GM19438 (cell line): Measurements from ENCODE around the gene AGAP3.

Source experiments
- ATAC-seq: cut with Tn5 transposase; IDR thresholded peaks from one replicate; pipeline ENCODE4 v1.9.1; 2021; ENCODE audit warnings: low read depth; ENCODE audit not compliant: unreplicated experiment

The AGAP3 gene

DNA sequence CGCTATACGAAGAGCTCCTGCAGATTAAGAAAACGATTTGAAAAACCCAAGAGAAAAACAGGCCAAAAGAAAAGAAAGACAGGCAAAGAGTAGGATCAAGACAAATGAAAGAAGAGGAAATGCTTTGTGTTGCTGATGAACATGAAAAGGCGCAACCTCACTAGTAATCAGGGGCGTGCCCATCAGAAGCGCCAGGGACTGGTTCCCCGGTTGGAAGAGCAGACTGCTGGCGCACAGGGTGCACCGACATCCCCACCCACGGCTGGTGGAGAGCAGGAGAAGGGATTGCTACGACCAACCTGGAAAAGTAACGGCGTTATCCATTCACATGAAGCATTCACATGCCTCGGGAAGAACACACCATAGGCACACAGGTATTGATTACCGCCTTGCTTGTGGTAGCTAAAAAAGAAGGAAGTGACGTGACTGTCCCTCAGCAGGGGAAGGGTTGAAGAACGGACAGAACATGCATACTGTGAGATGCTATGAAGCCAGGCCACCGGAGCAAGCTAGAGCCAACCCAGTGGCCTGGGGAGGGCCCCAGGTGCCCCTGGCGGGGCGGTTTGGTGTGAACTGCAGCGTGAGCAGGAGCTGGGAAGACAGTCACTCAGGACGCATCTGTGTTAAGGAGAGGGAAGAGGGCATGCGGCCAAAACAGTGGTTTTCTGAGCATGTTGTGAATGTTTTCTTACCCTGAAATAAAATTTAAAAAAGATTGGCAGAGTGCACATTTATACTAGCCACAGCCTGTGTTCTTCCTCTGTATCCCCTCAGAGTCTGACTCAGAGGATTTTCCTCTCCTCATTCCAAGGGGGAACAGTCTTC lies 18.3 kb downstream of the AGAP3 start:
- no peak for ATAC-seq

DNA sequence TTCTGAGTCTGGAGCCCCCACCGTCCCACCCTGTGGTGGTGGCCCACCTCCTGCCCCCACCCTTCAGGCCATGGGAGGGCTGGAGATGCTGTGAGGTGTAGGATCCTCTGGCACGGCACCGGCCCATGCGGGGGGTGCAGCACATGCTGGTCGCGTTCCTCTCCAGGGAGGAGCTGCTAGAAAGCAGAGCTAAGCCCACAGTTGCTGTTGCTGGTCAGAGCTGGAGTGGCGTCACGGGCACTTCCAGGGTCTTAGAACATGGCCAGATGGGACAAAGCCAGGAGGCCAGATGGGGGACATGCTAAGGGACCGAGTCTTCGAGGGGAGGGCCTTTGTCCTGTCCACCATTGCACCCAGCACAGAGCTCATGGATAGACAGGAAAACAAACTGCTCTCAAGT lies 21.6 kb downstream of the AGAP3 start:
- no peak for ATAC-seq

GRCh38 chr7:151109094-151110048 lies 23.1 kb downstream of the AGAP3 start:
- no peak for ATAC-seq

DNA sequence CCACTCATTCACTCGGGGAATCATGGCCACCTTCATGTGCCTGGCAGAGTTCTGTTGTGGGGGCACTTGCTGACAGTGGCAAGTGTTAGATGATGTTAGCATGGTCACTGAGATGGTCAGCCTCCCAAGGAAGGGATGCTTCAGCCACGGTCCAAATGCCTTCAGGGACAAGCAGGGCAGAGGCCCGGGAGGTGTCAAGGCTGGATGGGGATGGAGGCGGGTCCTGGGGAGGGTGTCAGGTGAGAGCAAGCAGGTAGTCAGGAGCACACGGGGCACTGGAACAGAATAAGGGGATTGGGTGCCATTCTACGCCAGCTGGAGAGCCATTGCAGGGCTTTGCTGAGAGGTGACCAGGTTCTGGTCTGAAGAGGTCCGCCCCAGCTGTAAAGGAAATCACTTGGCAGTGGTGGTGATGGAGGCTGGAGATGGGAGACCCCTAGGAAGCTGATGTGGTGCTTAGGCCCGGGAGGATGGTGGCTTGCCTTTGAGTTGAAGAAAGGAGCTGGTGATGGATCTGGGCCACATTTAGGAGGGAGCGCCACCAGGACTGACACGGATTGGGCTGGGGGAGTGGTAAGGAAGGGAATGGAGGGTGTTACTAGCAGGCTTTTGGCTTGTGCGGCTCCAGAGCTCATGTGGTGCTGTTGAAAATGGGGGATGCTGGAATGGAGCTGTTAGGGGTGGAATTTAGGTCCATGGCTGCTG lies 24.1 kb downstream of the AGAP3 start:
- ATAC-seq: no peak

- ATAC-seq: peak; percentile 81
Observed at GRCh38 chr7:151110941-151111645, 24.8 kb downstream of the AGAP3 start.

DNA sequence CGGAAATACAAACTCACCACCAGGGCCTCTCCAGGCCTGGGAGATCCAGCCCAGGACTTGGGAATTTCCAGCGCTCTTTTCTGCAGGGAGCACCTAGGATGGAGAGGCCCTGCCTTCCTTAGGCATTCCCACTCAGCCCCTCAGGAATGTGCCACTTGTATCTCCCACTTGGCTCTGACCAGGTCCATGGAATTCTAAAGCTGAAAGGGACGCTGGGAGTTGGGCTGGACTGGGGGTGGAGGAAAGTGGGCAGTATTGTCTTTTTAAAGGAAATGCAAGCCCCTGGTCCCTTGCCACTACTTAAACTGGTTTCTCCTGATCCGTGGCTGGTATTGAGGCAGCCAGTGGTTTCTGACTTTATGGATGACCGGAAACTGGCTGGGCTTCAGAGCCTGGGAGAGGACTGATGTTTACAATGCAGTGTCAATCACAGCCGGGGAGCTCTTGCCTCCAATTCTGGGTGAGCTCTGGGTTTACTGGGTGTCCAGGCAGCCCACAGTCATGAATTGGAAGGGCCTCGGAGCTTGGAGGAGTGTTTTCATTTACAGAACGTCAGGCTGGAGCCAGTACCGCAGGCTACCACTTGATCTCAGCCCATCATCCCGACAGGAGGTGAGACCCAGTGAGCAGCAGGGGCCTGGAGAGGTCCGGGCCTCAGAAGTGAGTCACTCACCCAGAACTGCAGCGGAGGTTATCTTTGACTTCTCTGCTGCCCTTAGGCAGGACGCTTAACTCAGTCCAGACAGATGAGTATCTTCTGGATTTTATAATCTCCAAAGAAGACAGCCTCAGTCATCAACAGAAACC lies 27.3 kb downstream of the AGAP3 start:
- ATAC-seq: no peak

DNA sequence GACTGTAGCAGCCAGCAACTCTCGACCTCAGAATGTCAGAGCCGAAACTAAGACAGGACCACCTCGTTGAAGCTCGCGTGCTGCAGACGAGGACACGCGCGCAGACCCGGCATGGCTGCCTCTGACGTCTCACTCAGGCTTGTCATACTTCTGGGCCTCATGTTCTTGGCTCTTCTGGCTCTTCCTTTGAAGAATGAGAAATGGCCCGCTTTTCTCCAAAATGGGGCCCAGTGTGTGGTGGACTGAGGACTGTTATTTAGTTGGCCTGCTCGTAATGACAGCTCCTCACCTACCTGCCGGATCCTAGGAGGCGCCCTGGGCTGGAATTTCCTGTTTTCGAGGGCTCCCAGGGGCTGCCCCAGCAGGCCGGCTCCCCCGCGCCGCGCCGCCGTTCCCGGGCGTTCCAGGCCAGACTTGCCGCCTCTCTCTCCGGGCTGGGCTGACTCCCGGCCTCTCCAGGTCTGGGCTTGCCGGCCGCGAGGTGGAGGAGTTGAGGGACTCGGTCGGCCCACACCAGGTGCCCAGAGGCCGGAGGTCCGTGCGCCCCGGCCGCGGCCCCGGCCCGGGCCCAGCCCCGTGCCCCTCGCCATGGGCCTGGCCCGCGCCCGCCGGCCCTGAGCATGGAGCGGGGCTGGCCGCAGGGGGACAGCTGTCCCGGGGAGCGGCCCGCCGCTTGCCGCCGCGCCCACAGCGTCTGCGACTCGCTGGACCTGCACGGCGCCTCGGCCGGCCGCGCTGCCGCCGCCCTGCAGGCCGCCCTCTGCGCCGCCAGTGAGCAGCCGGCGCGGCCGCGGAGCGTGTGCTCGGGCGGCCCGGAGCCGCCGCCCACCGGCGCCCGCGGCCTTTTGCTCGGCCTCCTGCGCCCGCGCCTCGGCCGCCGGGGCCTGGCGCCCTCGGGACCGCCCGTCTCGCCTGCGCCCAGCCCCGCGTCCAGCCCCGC lies 28.1 kb downstream of the AGAP3 start:
- ATAC-seq: no peak

DNA sequence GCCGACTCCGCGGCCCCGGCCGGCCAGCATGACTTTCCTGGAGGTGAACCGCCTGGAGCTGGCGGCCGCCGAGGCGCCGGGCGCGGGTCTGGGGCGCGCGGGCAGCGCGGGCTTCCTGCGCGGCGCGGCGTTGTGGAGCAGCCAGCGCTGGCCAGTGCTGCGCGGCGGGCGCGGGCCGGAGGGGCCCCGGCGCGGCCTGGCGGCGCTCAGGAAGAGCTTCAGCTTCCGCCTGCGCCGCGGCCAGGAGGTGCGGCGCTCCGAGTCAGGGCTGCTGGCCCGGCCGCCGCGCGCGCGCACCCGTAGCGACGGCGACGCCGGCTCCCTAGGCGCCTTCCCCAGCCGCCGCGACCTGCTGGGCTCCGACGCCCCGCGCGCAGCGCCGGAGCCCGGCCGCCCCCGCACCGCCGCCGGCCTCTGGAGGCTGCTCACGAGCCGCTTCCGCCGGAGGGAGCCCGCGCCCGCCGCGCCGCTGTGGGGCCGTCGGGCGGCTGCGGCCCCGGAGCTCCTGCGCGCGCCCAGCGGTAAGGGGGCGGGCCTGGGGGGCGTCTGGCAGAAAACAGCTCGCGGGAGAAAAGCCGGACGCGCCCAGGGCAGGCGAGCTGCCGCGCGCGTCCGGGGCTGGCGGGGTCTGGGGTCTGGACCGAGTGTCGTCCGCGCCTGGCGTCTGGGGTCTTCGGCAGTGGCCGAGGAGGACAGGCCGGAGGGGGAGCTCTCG lies 29.0 kb downstream of the AGAP3 start:
- ATAC-seq: no peak

GRCh38 chr7:151115836-151116418 lies 29.7 kb downstream of the AGAP3 start:
- no peak for ATAC-seq

GRCh38 chr7:151116603-151117440 lies 30.5 kb downstream of the AGAP3 start:
- no peak for ATAC-seq

- ATAC-seq: no peak
Observed at GRCh38 chr7:151117565-151117964, 31.3 kb downstream of the AGAP3 start.

- no peak for ATAC-seq
Observed at GRCh38 chr7:151118108-151119054, 32.1 kb downstream of the AGAP3 start.

DNA sequence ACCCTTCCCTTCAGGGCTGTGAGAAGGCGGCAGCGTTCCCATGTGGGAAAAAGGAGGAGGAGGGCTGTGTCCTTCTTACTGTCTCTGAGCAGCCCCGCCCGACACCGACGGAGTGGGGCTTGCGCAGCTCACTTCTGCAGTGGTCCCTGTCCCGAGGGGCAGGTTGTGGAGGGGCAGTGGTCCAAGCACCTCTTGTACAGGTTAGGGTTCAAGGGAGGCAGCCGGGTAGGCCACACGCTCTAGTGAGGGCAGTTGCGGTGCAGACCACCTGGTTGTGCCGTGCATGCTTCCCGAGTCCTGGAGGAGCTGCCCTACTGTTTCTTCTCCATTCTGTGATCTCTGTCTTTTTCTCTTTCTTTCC lies 32.8 kb downstream of the AGAP3 start:
- no peak for ATAC-seq

GRCh38 chr7:151119902-151120301 lies 33.6 kb downstream of the AGAP3 start:
- ATAC-seq: no peak

DNA sequence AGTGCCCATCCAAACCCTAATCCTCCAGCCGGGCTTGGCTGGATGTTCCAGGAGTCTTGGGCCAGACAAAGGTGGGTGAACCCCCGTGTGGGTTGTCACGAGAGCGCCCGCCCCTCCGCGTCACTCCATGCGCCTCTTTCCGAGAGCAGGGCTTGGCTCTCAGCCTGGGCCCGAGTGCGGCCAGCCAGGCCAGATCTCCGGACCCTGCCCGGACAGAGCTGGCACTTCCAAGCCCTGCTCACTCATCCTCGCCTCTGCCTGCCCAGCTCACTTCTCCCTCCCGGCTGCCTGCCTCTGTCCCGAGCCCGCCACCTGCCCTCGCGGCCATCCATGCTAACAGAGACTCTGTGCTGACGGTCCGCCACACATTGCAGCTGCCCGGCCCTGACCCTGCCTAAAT lies 34.6 kb downstream of the AGAP3 start:
- no peak for ATAC-seq
